ENCODE measurements around the gene UGCG. TPM values are rescaled to one million over a fixed set of nuclear protein-coding genes. Genes with fewer than 3 reads are reported as not detected.

Gene UGCG
- total RNA-seq, 1 experiment from 2014 or later: 32.6 TPM

DNA sequence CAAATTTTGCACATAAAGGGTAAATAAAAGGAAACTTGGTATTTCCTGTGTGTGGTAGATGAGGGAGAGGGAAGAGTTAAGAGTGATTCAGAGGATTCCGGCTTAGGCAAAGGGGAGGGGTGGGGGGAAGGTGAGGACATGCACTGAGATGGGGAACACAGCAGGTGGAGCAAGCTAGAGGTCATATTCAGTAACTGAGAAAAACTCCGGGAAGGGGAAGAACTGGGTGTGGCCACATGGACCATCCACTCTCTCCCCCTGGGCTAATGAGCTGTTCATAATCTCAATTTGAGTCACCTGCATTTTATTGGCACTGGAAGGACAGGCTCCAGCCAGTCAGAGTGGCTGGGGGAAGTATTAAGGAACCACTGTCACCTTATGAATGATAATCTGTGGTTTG, 45.1 kb upstream of the UGCG start (continued):
- TF ChIP-seq, protein P1, sequence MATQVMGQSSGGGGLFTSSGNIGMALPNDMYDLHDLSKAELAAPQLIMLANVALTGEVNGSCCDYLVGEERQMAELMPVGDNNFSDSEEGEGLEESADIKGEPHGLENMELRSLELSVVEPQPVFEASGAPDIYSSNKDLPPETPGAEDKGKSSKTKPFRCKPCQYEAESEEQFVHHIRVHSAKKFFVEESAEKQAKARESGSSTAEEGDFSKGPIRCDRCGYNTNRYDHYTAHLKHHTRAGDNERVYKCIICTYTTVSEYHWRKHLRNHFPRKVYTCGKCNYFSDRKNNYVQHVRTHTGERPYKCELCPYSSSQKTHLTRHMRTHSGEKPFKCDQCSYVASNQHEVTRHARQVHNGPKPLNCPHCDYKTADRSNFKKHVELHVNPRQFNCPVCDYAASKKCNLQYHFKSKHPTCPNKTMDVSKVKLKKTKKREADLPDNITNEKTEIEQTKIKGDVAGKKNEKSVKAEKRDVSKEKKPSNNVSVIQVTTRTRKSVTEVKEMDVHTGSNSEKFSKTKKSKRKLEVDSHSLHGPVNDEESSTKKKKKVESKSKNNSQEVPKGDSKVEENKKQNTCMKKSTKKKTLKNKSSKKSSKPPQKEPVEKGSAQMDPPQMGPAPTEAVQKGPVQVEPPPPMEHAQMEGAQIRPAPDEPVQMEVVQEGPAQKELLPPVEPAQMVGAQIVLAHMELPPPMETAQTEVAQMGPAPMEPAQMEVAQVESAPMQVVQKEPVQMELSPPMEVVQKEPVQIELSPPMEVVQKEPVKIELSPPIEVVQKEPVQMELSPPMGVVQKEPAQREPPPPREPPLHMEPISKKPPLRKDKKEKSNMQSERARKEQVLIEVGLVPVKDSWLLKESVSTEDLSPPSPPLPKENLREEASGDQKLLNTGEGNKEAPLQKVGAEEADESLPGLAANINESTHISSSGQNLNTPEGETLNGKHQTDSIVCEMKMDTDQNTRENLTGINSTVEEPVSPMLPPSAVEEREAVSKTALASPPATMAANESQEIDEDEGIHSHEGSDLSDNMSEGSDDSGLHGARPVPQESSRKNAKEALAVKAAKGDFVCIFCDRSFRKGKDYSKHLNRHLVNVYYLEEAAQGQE (IDR thresholded peaks at IDR 0.05; ENCODE audit: low read depth): no peak

DNA sequence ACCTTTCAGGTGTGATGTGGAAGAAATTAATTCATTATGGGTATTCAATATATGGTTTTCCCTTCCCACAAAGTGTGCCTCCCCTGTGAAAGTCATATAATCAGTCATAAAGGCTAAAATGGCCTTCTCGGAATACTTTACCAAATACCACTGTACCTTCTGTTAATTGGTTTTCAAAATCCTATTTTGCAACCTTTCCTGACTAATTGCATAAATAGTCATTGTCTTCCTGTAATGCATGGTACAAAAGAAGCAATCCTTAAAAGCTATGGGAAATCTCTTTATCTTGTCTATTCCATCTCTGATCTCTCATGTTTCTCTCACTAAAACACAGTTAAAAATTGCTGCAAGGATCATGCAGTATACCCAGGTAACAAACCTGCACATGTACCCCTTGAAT, 44.3 kb upstream of the UGCG start:
- H3K9me3 ChIP-seq (ENCODE audit: control insufficient read depth in 1 of 2, insufficient read depth in 1 of 2, low read depth in 1 of 2, low read length in 2 of 2): no peaks in the 10 kb centered on the region
- no peaks in the 10 kb centered on the region for H4K20me1 ChIP-seq (ENCODE audit: insufficient read depth)
- no peak overlapping the region for H3K4me3 ChIP-seq (replicated peaks in 1 of 2; ENCODE audit: low read depth in 1 of 2, low read length in 2 of 2)
- no peak for ATAC-seq
- ChIA-PET POLR2A (no interaction called here), RAD21 (ENCODE audit: low non-redundant PET in 1 of 2, low total read pairs in 2 of 2, uncharacterized antibody in 2 of 2, unreplicated experiment in 2 of 2) (no interaction called here), CTCF (no interaction called here)
- H3K9ac ChIP-seq (ENCODE audit: low read length): no peak overlapping the region
- no TSS peak for BruUV-seq (replicated peaks)
- no peak overlapping the region for H2AFZ ChIP-seq (ENCODE audit: low read depth, low read length, poor library complexity, severe bottlenecking)
- H3K27me3 ChIP-seq (ENCODE audit: insufficient read depth, low read length): no peaks in the 10 kb centered on the region
- no peak for DNase-seq (ENCODE audit: low read depth, low spot score)
- intact Hi-C loops (cut with micrococcal nuclease): no loop called here
- no peak overlapping the region for H3K4me2 ChIP-seq (ENCODE audit: low read length)
- no peak overlapping the region for H3K27ac ChIP-seq (ENCODE audit: low read depth, low read length)
- H3K9me2 ChIP-seq (ENCODE audit: insufficient read depth): no peaks in the 10 kb centered on the region
- TF ChIP-seq CEBPB (IDR thresholded peaks at IDR 0.05; ENCODE audit: low read depth) (no peak), SP1 (IDR thresholded peaks at IDR 0.05; ENCODE audit: low read depth) (no peak), JUND (IDR thresholded peaks at IDR 0.05) (no peak), EZH2 (IDR thresholded peaks at IDR 0.05) (no peak), SIN3A (IDR thresholded peaks at IDR 0.05; ENCODE audit: low read depth) (no peak), POLR2AphosphoS5 (IDR thresholded peaks at IDR 0.05; ENCODE audit: low read depth, low read length) (no peak), POLR2A (IDR thresholded peaks at IDR 0.05; ENCODE audit: borderline replicate concordance, extremely low read depth, insufficient read depth, insufficient read length) (no peak), YY1 (IDR thresholded peaks at IDR 0.05; ENCODE audit: extremely low read depth, insufficient replicate concordance, low read depth, low read length) (no peak), FOSL1 (IDR thresholded peaks at IDR 0.05; ENCODE audit: low read depth) (no peak)
- TF ChIP-seq, protein P2, sequence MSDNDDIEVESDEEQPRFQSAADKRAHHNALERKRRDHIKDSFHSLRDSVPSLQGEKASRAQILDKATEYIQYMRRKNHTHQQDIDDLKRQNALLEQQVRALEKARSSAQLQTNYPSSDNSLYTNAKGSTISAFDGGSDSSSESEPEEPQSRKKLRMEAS (IDR thresholded peaks at IDR 0.05): no peak
- H3K36me3 ChIP-seq (ENCODE audit: control insufficient read depth in 1 of 2, insufficient read depth in 2 of 2, low read length in 2 of 2): no peaks in the 10 kb centered on the region
- H3K4me1 ChIP-seq (ENCODE audit: control insufficient read depth in 1 of 2, insufficient read depth in 2 of 2, low read length in 2 of 2): peaks cover 4 to 19% of the 10 kb centered on the region in 2 experiments; a peak in 3 of 4 replicates
- no peaks in the 10 kb centered on the region for H3K79me2 ChIP-seq (ENCODE audit: insufficient read depth, low read length)
